ENCODE results near the gene CACYBP.

GRCh38 chr1:174954671-174955669, 44.8 kb upstream of the CACYBP start:
- TF ChIP-seq CTCF (IDR thresholded peaks at IDR 0.05): no peak
- TF ChIP-seq TCF7L2 (IDR thresholded peaks at IDR 0.05; ENCODE audit: low read depth, low read length): no peak

Data from Panc1 (cell line).